HG02938 (cell line): ENCODE results near the gene GNG7.
"Not testable (repeated sequence)": the region's sequence is repeated elsewhere in the genome, so short reads cannot be mapped to it uniquely, and the experiment has no call there.

Experiments used
- ATAC-seq: cut with Tn5 transposase; IDR thresholded peaks from one replicate; pipeline ENCODE4 v1.9.1; 2021; ENCODE audit warnings: mild to moderate bottlenecking, moderate library complexity; ENCODE audit not compliant: unreplicated experiment

GNG7 gene

GRCh38 chr19:2714102-2714501 lies 11.6 kb upstream of the GNG7 start:
- not testable (repeated sequence) for ATAC-seq

- not testable (repeated sequence) for ATAC-seq
Measured at GRCh38 chr19:2713170-2713569, 10.7 kb upstream of the GNG7 start.

GRCh38 chr19:2711875-2712205 lies 9.3 kb upstream of the GNG7 start:
- ATAC-seq = no peak

- no peak for ATAC-seq
Measured at GRCh38 chr19:2711172-2711874, 8.8 kb upstream of the GNG7 start.

- no peak for ATAC-seq
Measured at GRCh38 chr19:2706251-2706650, 3.8 kb upstream of the GNG7 start.

- ATAC-seq = no peak
Measured at GRCh38 chr19:2703691-2704216, 1.3 kb upstream of the GNG7 start.

- ATAC-seq = no peak
Measured at GRCh38 chr19:2703077-2703437, 563 bp upstream of the GNG7 start.

- ATAC-seq = no peak
Measured at GRCh38 chr19:2701361-2702169, 929 bp downstream of the GNG7 start.

- ATAC-seq = no peak
Measured at GRCh38 chr19:2700660-2701360, 1.7 kb downstream of the GNG7 start.

- ATAC-seq = no peak
Measured at GRCh38 chr19:2699413-2700140, 2.9 kb downstream of the GNG7 start.

- no peak for ATAC-seq
Measured at GRCh38 chr19:2694196-2694595, 8.3 kb downstream of the GNG7 start.

- ATAC-seq = no peak
Measured at GRCh38 chr19:2693492-2694160, 8.9 kb downstream of the GNG7 start.

- ATAC-seq = no peak
Measured at GRCh38 chr19:2691951-2692350, 10.5 kb downstream of the GNG7 start.

- no peak for ATAC-seq
Measured at GRCh38 chr19:2690856-2691255, 11.6 kb downstream of the GNG7 start.

GRCh38 chr19:2686360-2686759 lies 16.1 kb downstream of the GNG7 start:
- ATAC-seq = no peak

GRCh38 chr19:2685204-2685704 lies 17.2 kb downstream of the GNG7 start:
- ATAC-seq = no peak

GRCh38 chr19:2683430-2684003 lies 19.0 kb downstream of the GNG7 start:
- ATAC-seq = no peak

GRCh38 chr19:2680808-2681207 lies 21.7 kb downstream of the GNG7 start:
- no peak for ATAC-seq

GRCh38 chr19:2679439-2679838 lies 23.1 kb downstream of the GNG7 start:
- no peak for ATAC-seq

- ATAC-seq = not testable (repeated sequence)
Measured at GRCh38 chr19:2678948-2679347, 23.5 kb downstream of the GNG7 start.
